Measurements from ENCODE around the gene KCTD16.

DNA sequence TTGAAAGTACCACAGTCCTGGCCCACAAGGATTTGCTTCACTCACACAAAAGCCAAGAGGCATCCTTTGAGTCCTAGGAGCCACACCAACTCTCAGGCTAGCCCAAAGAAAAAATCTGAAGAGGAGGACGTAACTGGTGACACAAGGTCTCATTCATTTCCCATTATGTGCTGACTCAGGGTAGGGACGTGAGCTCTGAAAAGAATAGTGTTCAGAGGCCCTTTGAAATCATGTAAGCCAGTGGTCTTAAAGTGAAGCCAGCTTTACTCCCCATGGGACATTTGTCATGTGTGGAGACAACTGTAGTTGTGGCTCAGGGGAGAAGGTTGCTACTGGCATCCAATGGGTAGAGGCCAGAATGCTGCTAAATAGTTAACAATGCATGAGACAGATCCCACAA is 332.4 kb downstream of the KCTD16 start:
- TF ChIP-seq, protein P1, sequence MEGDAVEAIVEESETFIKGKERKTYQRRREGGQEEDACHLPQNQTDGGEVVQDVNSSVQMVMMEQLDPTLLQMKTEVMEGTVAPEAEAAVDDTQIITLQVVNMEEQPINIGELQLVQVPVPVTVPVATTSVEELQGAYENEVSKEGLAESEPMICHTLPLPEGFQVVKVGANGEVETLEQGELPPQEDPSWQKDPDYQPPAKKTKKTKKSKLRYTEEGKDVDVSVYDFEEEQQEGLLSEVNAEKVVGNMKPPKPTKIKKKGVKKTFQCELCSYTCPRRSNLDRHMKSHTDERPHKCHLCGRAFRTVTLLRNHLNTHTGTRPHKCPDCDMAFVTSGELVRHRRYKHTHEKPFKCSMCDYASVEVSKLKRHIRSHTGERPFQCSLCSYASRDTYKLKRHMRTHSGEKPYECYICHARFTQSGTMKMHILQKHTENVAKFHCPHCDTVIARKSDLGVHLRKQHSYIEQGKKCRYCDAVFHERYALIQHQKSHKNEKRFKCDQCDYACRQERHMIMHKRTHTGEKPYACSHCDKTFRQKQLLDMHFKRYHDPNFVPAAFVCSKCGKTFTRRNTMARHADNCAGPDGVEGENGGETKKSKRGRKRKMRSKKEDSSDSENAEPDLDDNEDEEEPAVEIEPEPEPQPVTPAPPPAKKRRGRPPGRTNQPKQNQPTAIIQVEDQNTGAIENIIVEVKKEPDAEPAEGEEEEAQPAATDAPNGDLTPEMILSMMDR (IDR thresholded peaks at IDR 0.05) = no peak
- TF ChIP-seq POLR2A (IDR thresholded peaks at IDR 0.05) = no peak

All from body of pancreas (tissue), 4 donors.